NOMO-1 (cell line): Measurements from ENCODE around the gene NPDC1.
"Not testable (repeated sequence)": the region's sequence is repeated elsewhere in the genome, so short reads cannot be mapped to it uniquely, and the experiment has no call there.

Source experiments
- DNase-seq, 2 experiments: peaks; one replicate each; lab custom pipeline; 2025; ENCODE audit not compliant: unreplicated experiment in 2 of 2; lab: John Stamatoyannopoulos, UW

The NPDC1 gene

GRCh38 chr9:137075275-137075775 lies 29.3 kb upstream of the NPDC1 start:
- DNase-seq: peak in 1 of 2 experiments; percentile 33

- DNase-seq: no peak
These were observed 28.8 kb upstream of the NPDC1 start for GRCh38 chr9:137074657-137075274.

- no peak for DNase-seq
These were observed 28.0 kb upstream of the NPDC1 start for GRCh38 chr9:137073992-137074399.

- DNase-seq: no peak
These were observed 25.3 kb upstream of the NPDC1 start for GRCh38 chr9:137071282-137071681.

- DNase-seq: peak; percentile 40 to 75
These were observed 24.9 kb upstream of the NPDC1 start for GRCh38 chr9:137070906-137071275.

GRCh38 chr9:137070201-137070905 lies 24.4 kb upstream of the NPDC1 start, which contains the start of gene SAPCD2:
TSS of gene SAPCD2 (minus strand) at chr9:137070557. CDS start at chr9:137070460, 97 bp downstream.
- DNase-seq: peak; percentile 98 to 99

- no peak for DNase-seq
These were observed 23.6 kb upstream of the NPDC1 start for GRCh38 chr9:137069508-137070091.

GRCh38 chr9:137068539-137069507 lies 22.8 kb upstream of the NPDC1 start:
- no peak for DNase-seq

GRCh38 chr9:137067860-137068538 lies 22.0 kb upstream of the NPDC1 start:
- peak; percentile 78 to 83 for DNase-seq

GRCh38 chr9:137066096-137066861 lies 20.3 kb upstream of the NPDC1 start:
- DNase-seq: no peak

- no peak for DNase-seq
These were observed 19.5 kb upstream of the NPDC1 start for GRCh38 chr9:137065336-137065967.

GRCh38 chr9:137064880-137065164 lies 18.8 kb upstream of the NPDC1 start:
- DNase-seq: no peak

- DNase-seq: peak; percentile 32 to 74
These were observed 18.3 kb upstream of the NPDC1 start for GRCh38 chr9:137064027-137064879.

GRCh38 chr9:137063311-137064026 lies 17.5 kb upstream of the NPDC1 start:
- no peak for DNase-seq

GRCh38 chr9:137062798-137063197 lies 16.8 kb upstream of the NPDC1 start:
- not testable (repeated sequence) for DNase-seq

- DNase-seq: no peak
These were observed 16.4 kb upstream of the NPDC1 start for GRCh38 chr9:137062384-137062783.

- peak; percentile 32 to 68 for DNase-seq
These were observed 12.7 kb upstream of the NPDC1 start for GRCh38 chr9:137058521-137059234.
